ENCODE data around the gene VWA3B.

The VWA3B gene

GRCh38 chr2:98282109-98282508, 195.1 kb downstream of the VWA3B start:
- no peak for DNase-seq (ENCODE audit: low read depth, low spot score)
- POLR2A ChIA-PET: no interaction called here
- no peak overlapping the region for H3K4me3 ChIP-seq (ENCODE audit: low read depth, low read length)
- TF ChIP-seq CTCF (IDR thresholded peaks at IDR 0.05; ENCODE audit: insufficient read depth, low read length, missing control alignments): no peak
- CTCF ChIA-PET: interaction anchor here (1.4 to 1.5 kb wide), 2 partner anchors 11 to 13 kb away, joined by 3 to 4 read pairs; no protein-coding TSS in a partner anchor

GRCh38 chr2:98293030-98293429, 206.1 kb downstream of the VWA3B start:
- no peak for TF ChIP-seq CTCF (IDR thresholded peaks at IDR 0.05; ENCODE audit: insufficient read depth, low read length, missing control alignments)
- ChIA-PET POLR2A (no interaction called here), CTCF (no interaction called here)
- no peak for DNase-seq (ENCODE audit: low read depth, low spot score)
- H3K4me3 ChIP-seq (ENCODE audit: low read depth, low read length): no peak overlapping the region

GRCh38 chr2:98293931-98294687, 207.1 kb downstream of the VWA3B start:
- ChIA-PET CTCF (interaction anchor here (2.1 kb wide), 1 partner anchor 92 kb away, joined by 18 read pairs; no protein-coding TSS in a partner anchor), POLR2A (no interaction called here)
- TF ChIP-seq CTCF (IDR thresholded peaks at IDR 0.05; ENCODE audit: insufficient read depth, low read length, missing control alignments): no peak
- no peak for DNase-seq (ENCODE audit: low read depth, low spot score)
- no peak overlapping the region for H3K4me3 ChIP-seq (ENCODE audit: low read depth, low read length)

- TF ChIP-seq CTCF (IDR thresholded peaks at IDR 0.05; ENCODE audit: insufficient read depth, low read length, missing control alignments): no peak
- ChIA-PET POLR2A (no interaction called here), CTCF (interaction anchor here (2.1 kb wide), 1 partner anchor 91 kb away, joined by 18 read pairs; no protein-coding TSS in a partner anchor)
- no peak for DNase-seq (ENCODE audit: low read depth, low spot score)
- no peak overlapping the region for H3K4me3 ChIP-seq (ENCODE audit: low read depth, low read length)
Measured at GRCh38 chr2:98294711-98295110, 207.7 kb downstream of the VWA3B start.

- ChIA-PET CTCF (interaction anchor here (0.6 to 2.1 kb wide), 2 partner anchors 91 to 576 kb away, joined by 3 to 18 read pairs; no protein-coding TSS in a partner anchor), POLR2A (no interaction called here)
- no peak overlapping the region for H3K4me3 ChIP-seq (ENCODE audit: low read depth, low read length)
- TF ChIP-seq CTCF (IDR thresholded peaks at IDR 0.05; ENCODE audit: insufficient read depth, low read length, missing control alignments): no peak
- DNase-seq (ENCODE audit: low read depth, low spot score): no peak
Measured at GRCh38 chr2:98295275-98295674, 208.3 kb downstream of the VWA3B start.

GRCh38 chr2:98295721-98296414, 208.9 kb downstream of the VWA3B start:
- CTCF ChIA-PET: interaction anchor here (0.6 to 2.1 kb wide), 3 partner anchors 11 to 577 kb away, joined by 3 to 18 read pairs (median 3); no protein-coding TSS in a partner anchor
- no peak for TF ChIP-seq CTCF (IDR thresholded peaks at IDR 0.05; ENCODE audit: insufficient read depth, low read length, missing control alignments)
- POLR2A ChIA-PET: no interaction called here
- DNase-seq (ENCODE audit: low read depth, low spot score): no peak
- no peak overlapping the region for H3K4me3 ChIP-seq (ENCODE audit: low read depth, low read length)
